ENCODE results near the gene TECTA.

GRCh38 chr11:121206810-121207209 lies 105.8 kb downstream of the TECTA start:
- TF ChIP-seq CTCF (IDR thresholded peaks at IDR 0.05) = no peak
- TF ChIP-seq ZFX (IDR thresholded peaks at IDR 0.05; ENCODE audit: borderline replicate concordance) = no peak

All from 22Rv1 (cell line).